Mammary epithelial cell (primary cell): ENCODE data around the gene MICAL2.

ENCODE experiments used
- EZH2 ChIP-seq: IDR thresholded peaks from 2 replicates; pipeline ENCODE4 v1.6.1; 2012; ENCODE audit warnings: low read length, inconsistent platforms, borderline replicate concordance
- TF ChIP-seq, protein P1 (sequence below), 2 donors: IDR thresholded peaks in 1 of 2; conservative IDR thresholded peaks in 1 of 2; 2 replicates each; pipeline ENCODE4 v1.5.1; 2011 to 2012; ENCODE audit warnings: inconsistent platforms in 2 of 2, low read length in 2 of 2, mild to moderate bottlenecking in 2 of 2, control low read depth in 1 of 2, low read depth in 1 of 2; ENCODE audit not compliant: insufficient read depth in 1 of 2; ENCODE audit errors: extremely low read depth in 1 of 2

DNA sequence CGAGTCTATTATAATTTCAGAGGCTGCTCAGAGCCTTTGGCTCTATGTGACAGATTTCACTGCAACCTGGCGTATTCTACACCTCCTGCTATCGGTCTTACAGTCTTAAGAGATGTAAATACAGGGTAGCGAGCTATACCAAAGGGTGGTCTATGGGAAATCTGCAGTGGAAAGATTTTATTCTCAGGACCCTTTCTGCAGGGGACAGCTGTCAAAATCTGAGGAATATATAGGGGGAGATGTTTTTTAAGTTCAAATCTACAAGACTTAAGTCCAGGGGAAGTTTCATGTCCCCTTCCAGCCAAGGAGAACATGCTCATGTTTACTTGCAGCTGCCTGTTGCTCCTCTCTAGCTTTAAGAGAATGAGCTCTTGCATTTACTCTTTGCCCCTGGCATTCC is 62.7 kb downstream of the MICAL2 start:
- TF ChIP-seq, protein P1, sequence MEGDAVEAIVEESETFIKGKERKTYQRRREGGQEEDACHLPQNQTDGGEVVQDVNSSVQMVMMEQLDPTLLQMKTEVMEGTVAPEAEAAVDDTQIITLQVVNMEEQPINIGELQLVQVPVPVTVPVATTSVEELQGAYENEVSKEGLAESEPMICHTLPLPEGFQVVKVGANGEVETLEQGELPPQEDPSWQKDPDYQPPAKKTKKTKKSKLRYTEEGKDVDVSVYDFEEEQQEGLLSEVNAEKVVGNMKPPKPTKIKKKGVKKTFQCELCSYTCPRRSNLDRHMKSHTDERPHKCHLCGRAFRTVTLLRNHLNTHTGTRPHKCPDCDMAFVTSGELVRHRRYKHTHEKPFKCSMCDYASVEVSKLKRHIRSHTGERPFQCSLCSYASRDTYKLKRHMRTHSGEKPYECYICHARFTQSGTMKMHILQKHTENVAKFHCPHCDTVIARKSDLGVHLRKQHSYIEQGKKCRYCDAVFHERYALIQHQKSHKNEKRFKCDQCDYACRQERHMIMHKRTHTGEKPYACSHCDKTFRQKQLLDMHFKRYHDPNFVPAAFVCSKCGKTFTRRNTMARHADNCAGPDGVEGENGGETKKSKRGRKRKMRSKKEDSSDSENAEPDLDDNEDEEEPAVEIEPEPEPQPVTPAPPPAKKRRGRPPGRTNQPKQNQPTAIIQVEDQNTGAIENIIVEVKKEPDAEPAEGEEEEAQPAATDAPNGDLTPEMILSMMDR (conservative IDR thresholded peaks at IDR 0.05 in 1 of 2, IDR thresholded peaks at IDR 0.05 in 1 of 2; ENCODE audit: extremely low read depth in 1 of 2, insufficient read depth in 1 of 2, low read depth in 1 of 2, low read length in 2 of 2): no peak
- no peak for TF ChIP-seq EZH2
